Ascending aorta (tissue), 2 donors: Measurements from ENCODE around the gene FBXO31. TPM values are rescaled to one million over a fixed set of nuclear protein-coding genes. Genes with fewer than 3 reads are reported as not detected.

ENCODE experiments used
- DNase-seq, 2 donors: peaks; one replicate each; pipeline ENCODE4 v3.0.0-alpha.2; 2019; ENCODE audit warnings: low spot score in 2 of 2
- H3K27ac ChIP-seq, 2 donors: fragments of 200-600 bp; sonication (generic); one replicate each; pipeline ENCODE4 v1.5.1; 2016 to 2017; ENCODE audit warnings: mild to moderate bottlenecking in 1 of 2
- H3K27me3 ChIP-seq: fragments of 200-600 bp; sonication (generic); one replicate; pipeline ENCODE4 v1.5.1; 2017
- H3K36me3 ChIP-seq, 2 donors: fragments of 200-600 bp; sonication (generic); one replicate each; pipeline ENCODE4 v1.5.1; 2016
- H3K4me1 ChIP-seq, 2 donors: fragments of 200-600 bp; sonication (generic); one replicate each; pipeline ENCODE4 v1.5.1; 2016 to 2017; ENCODE audit warnings: mild to moderate bottlenecking in 1 of 2
- H3K4me3 ChIP-seq, 2 donors: fragments of 200-600 bp; sonication (generic); one replicate each; pipeline ENCODE4 v1.5.1; 2016 to 2017; ENCODE audit warnings: mild to moderate bottlenecking in 1 of 2
- H3K9me3 ChIP-seq, 2 donors: fragments of 200-600 bp; sonication (generic); one replicate each; pipeline ENCODE4 v1.5.1; 2016
- CTCF ChIP-seq, 3 experiments: fragments of 200-600 bp in 2 of 3; fragments of 450-650 bp in 1 of 3; sonication (generic) in 2 of 3; IDR thresholded peaks; one replicate each; pipeline ENCODE4 v1.5.1; 2016 to 2019; ENCODE audit warnings: antibody characterized with exemption in 3 of 3, mild to moderate bottlenecking in 1 of 3, moderate library complexity in 1 of 3
- intact Hi-C: fragments of 100-400 bp; cut with DNase I; formaldehyde crosslinking; loops from one replicate; pipeline ENCODE4 v1.15.1; 2023
- total RNA-seq: library from RNA; depleted of rRNA; stranded (reverse); fragments of >200 nt; gene quantifications from one replicate; pipeline ENCODE4 v1.1.0, GENCODE V29; 2016

FBXO31 gene
- total RNA-seq, 1 donor from 2014 or later = 224 TPM

GRCh38 chr16:87372305-87372704, 11.3 kb downstream of the FBXO31 start:
- DNase-seq = no peak
- Histone ChIP-seq H3K36me3 (no peaks in the 10 kb centered on the region), H3K4me1 (peaks cover 0 to 17% of the 10 kb centered on the region in 2 donors), H3K9me3 (no peaks in the 10 kb centered on the region), H3K27ac (no peak overlapping the region), H3K27me3 (no peaks in the 10 kb centered on the region), H3K4me3 (no peak overlapping the region)
- intact Hi-C loops = no loop called here
- TF ChIP-seq CTCF (IDR thresholded peaks at IDR 0.05) = no peak

- H3K4me3 ChIP-seq = no peak overlapping the region
- H3K4me1 ChIP-seq = peaks cover 0 to 17% of the 10 kb centered on the region in 2 donors
- H3K27me3 ChIP-seq = no peaks in the 10 kb centered on the region
- intact Hi-C loops = no loop called here
- no peak overlapping the region for H3K27ac ChIP-seq
- no peak for TF ChIP-seq CTCF (IDR thresholded peaks at IDR 0.05)
- peaks cover 0 to under 1% of the 10 kb centered on the region in 2 donors for H3K36me3 ChIP-seq
- no peak for DNase-seq
- no peaks in the 10 kb centered on the region for H3K9me3 ChIP-seq
These were observed 12.2 kb downstream of the FBXO31 start for GRCh38 chr16:87371261-87371866.

- Histone ChIP-seq H3K4me1 (peaks cover 0 to 4% of the 10 kb centered on the region in 2 donors), H3K27ac (no peak overlapping the region)
These were observed 13.5 kb downstream of the FBXO31 start for GRCh38 chr16:87369796-87370719.

GRCh38 chr16:87369117-87369765, 14.3 kb downstream of the FBXO31 start:
- H3K27ac ChIP-seq = no peak overlapping the region
- H3K4me3 ChIP-seq = no peak overlapping the region
- no peak for TF ChIP-seq CTCF (IDR thresholded peaks at IDR 0.05)
- intact Hi-C loops = no loop called here
- no peak for DNase-seq
- H3K9me3 ChIP-seq = no peaks in the 10 kb centered on the region
- peaks cover 5 to 11% of the 10 kb centered on the region in 2 donors for H3K36me3 ChIP-seq
- no peaks in the 10 kb centered on the region for H3K27me3 ChIP-seq
- H3K4me1 ChIP-seq = peaks cover 0 to 5% of the 10 kb centered on the region in 2 donors

More at GRCh38 chr16:87369796-87370719, 13.5 kb downstream of the FBXO31 start:
- TF ChIP-seq CTCF (IDR thresholded peaks at IDR 0.05) = no peak
- Histone ChIP-seq H3K36me3 (peaks cover 5 to 11% of the 10 kb centered on the region in 2 donors), H3K27me3 (no peaks in the 10 kb centered on the region), H3K4me3 (no peak overlapping the region), H3K9me3 (no peaks in the 10 kb centered on the region)
- intact Hi-C loops = no loop called here
- no peak for DNase-seq

- Histone ChIP-seq H3K27ac (no peak overlapping the region), H3K4me3 (no peak overlapping the region), H3K36me3 (peaks cover 5 to 11% of the 10 kb centered on the region in 2 donors), H3K4me1 (peaks cover 0 to 8% of the 10 kb centered on the region in 2 donors), H3K27me3 (no peaks in the 10 kb centered on the region), H3K9me3 (no peaks in the 10 kb centered on the region)
- intact Hi-C loops = no loop called here
- DNase-seq = no peak
- TF ChIP-seq CTCF (IDR thresholded peaks at IDR 0.05) = no peak
These were observed 15.4 kb downstream of the FBXO31 start for GRCh38 chr16:87368029-87368770.
